Glutamatergic neuron (in vitro differentiated cells): ENCODE results near the gene SMCO3. TPM values are rescaled to one million over a fixed set of nuclear protein-coding genes. Genes with fewer than 3 reads are reported as not detected.

ENCODE experiments used
- DNase-seq: peaks from one replicate; pipeline ENCODE4 v3.0.0; 2022
- H3K27ac Mint-ChIP-seq: one replicate; pipeline ENCODE4 v1.8.0; 2020; ENCODE audit warnings: mild to moderate bottlenecking, mixed read lengths, inconsistent platforms; ENCODE audit not compliant: unreplicated experiment
- H3K27me3 Mint-ChIP-seq: one replicate; pipeline ENCODE4 v1.8.0; 2020; ENCODE audit warnings: mild to moderate bottlenecking, moderate library complexity, mixed read lengths, inconsistent platforms; ENCODE audit not compliant: unreplicated experiment
- H3K36me3 Mint-ChIP-seq: one replicate; pipeline ENCODE4 v1.8.0; 2020; ENCODE audit warnings: mild to moderate bottlenecking, mixed read lengths, inconsistent platforms; ENCODE audit not compliant: unreplicated experiment
- H3K4me1 Mint-ChIP-seq: one replicate; pipeline ENCODE4 v1.8.0; 2020; ENCODE audit warnings: mild to moderate bottlenecking, low read depth, mixed read lengths, inconsistent platforms; ENCODE audit not compliant: unreplicated experiment
- H3K4me3 Mint-ChIP-seq: one replicate; pipeline ENCODE4 v1.8.0; 2020; ENCODE audit warnings: mild to moderate bottlenecking, mixed read lengths, inconsistent platforms; ENCODE audit not compliant: unreplicated experiment
- H3K9me3 Mint-ChIP-seq: one replicate; pipeline ENCODE4 v1.8.0; 2020; ENCODE audit warnings: mild to moderate bottlenecking, moderate library complexity, mixed read lengths, inconsistent platforms; ENCODE audit not compliant: unreplicated experiment
- CTCF ChIP-seq: fragments of 200-600 bp; sonication (generic); IDR thresholded peaks from one replicate; pipeline ENCODE4 v1.5.0; 2021; ENCODE audit not compliant: partially characterized antibody, unreplicated experiment
- total RNA-seq: library from RNA; stranded (reverse); fragmentation: NEBNext Ultra II Directional; extraction: Animal tissue kit (Norgen Biotek cat#: 25700); gene quantifications from one replicate; pipeline ENCODE4 v1.2.1, GENCODE V29; 2021; ENCODE audit not compliant: unreplicated experiment

Gene SMCO3
- total RNA-seq, 1 donor from 2014 or later, result not detected

- no peak overlapping the region for H3K4me3 Mint-ChIP-seq
- H3K27ac Mint-ChIP-seq, result no peak overlapping the region
- no peak for TF ChIP-seq CTCF
- no peak for DNase-seq
- H3K9me3 Mint-ChIP-seq, result no peaks in the 10 kb centered on the region
- H3K4me1 Mint-ChIP-seq, result no peaks in the 10 kb centered on the region
- H3K36me3 Mint-ChIP-seq, result no peaks in the 10 kb centered on the region
- H3K27me3 Mint-ChIP-seq, result peaks cover 4% of the 10 kb centered on the region
Measured at GRCh38 chr12:14840616-14841015, 26.6 kb upstream of the SMCO3 start.

- H3K27ac Mint-ChIP-seq, result no peak overlapping the region
Measured at GRCh38 chr12:14839262-14839661, 25.3 kb upstream of the SMCO3 start.

GRCh38 chr12:14836336-14837210, 22.6 kb upstream of the SMCO3 start:
- Mint-ChIP-seq H3K27ac (no peak overlapping the region), H3K4me1 (peaks cover 2% of the 10 kb centered on the region), H3K27me3 (peaks cover 2% of the 10 kb centered on the region), H3K36me3 (no peaks in the 10 kb centered on the region), H3K9me3 (no peaks in the 10 kb centered on the region), H3K4me3 (no peak overlapping the region)
- no peak for DNase-seq
- no peak for TF ChIP-seq CTCF

More at GRCh38 chr12:14839262-14839661, 25.3 kb upstream of the SMCO3 start:
- no peak for TF ChIP-seq CTCF
- Mint-ChIP-seq H3K27me3 (peaks cover 4% of the 10 kb centered on the region), H3K36me3 (no peaks in the 10 kb centered on the region), H3K4me1 (peaks cover 2% of the 10 kb centered on the region), H3K4me3 (no peak overlapping the region), H3K9me3 (no peaks in the 10 kb centered on the region)
- DNase-seq, result no peak

- no peak for TF ChIP-seq CTCF
- DNase-seq, result no peak
- H3K4me3 Mint-ChIP-seq, result no peak overlapping the region
- H3K36me3 Mint-ChIP-seq, result no peaks in the 10 kb centered on the region
- peaks cover 2% of the 10 kb centered on the region for H3K4me1 Mint-ChIP-seq
- H3K9me3 Mint-ChIP-seq, result no peaks in the 10 kb centered on the region
- peaks cover 2% of the 10 kb centered on the region for H3K27me3 Mint-ChIP-seq
- H3K27ac Mint-ChIP-seq, result no peak overlapping the region
Measured at GRCh38 chr12:14834509-14834908, 20.5 kb upstream of the SMCO3 start.

- Mint-ChIP-seq H3K27me3 (no peaks in the 10 kb centered on the region), H3K36me3 (no peaks in the 10 kb centered on the region), H3K4me3 (no peak overlapping the region), H3K4me1 (peaks cover 2% of the 10 kb centered on the region), H3K9me3 (no peaks in the 10 kb centered on the region), H3K27ac (no peak overlapping the region)
- DNase-seq, result no peak
- TF ChIP-seq CTCF, result no peak
Measured at GRCh38 chr12:14833952-14834351, 20.0 kb upstream of the SMCO3 start.
